SU-DHL-6 (cell line): ENCODE data around the gene GAPVD1.

Experiments used
- H2AFZ ChIP-seq: fragments of 200-600 bp; sonication (generic); 2 replicates; pipeline ENCODE4 v1.6.1; 2014; ENCODE audit warnings: low read depth, mild to moderate bottlenecking, moderate library complexity, mixed read lengths, antibody characterized with exemption, low read length; ENCODE audit not compliant: severe bottlenecking
- H3F3A ChIP-seq: fragments of 200-600 bp; shearing (Covaris generic); 2 replicates; pipeline ENCODE4 v1.6.0; 2016; ENCODE audit warnings: antibody characterized with exemption, mild to moderate bottlenecking; ENCODE audit not compliant: insufficient read depth
- H3K27ac ChIP-seq: fragments of 200-600 bp; sonication (generic); 2 replicates; pipeline ENCODE4 v1.5.1; 2016; ENCODE audit warnings: low read depth, mild to moderate bottlenecking, low read length, moderate library complexity, mixed read lengths
- H3K27me3 ChIP-seq: fragments of 200-600 bp; sonication (generic), shearing (Covaris generic); 2 replicates; pipeline ENCODE4 v1.6.0; 2014; ENCODE audit warnings: mild to moderate bottlenecking, low read length
- H3K36me3 ChIP-seq: fragments of 200-600 bp; sonication (generic); 2 replicates; pipeline ENCODE4 v1.6.1; 2014; ENCODE audit warnings: mild to moderate bottlenecking, low read length, mixed read lengths
- H3K4me2 ChIP-seq: fragments of 300-600, 200-600 bp; shearing (Covaris generic), sonication (generic); 2 replicates; pipeline ENCODE4 v1.6.0; 2014; ENCODE audit warnings: low read length, low read depth, mild to moderate bottlenecking; ENCODE audit not compliant: poor library complexity, severe bottlenecking
- H3K4me3 ChIP-seq: fragments of 200-600 bp; sonication (generic); 2 replicates; pipeline ENCODE4 v1.5.1; 2014; ENCODE audit warnings: antibody characterized with exemption, low read length, mild to moderate bottlenecking, mixed read lengths; ENCODE audit not compliant: insufficient read depth, poor library complexity, severe bottlenecking
- H3K79me2 ChIP-seq: fragments of 200-600 bp; sonication (generic); 2 replicates; pipeline ENCODE4 v1.6.1; 2014; ENCODE audit warnings: mild to moderate bottlenecking, low read length, moderate library complexity; ENCODE audit not compliant: insufficient read depth
- H3K9ac ChIP-seq: fragments of 200-600 bp; sonication (generic); 2 replicates; pipeline ENCODE4 v1.7.0; 2014; ENCODE audit warnings: mild to moderate bottlenecking, low read length
- H3K9me2 ChIP-seq: fragments of 200-600 bp; sonication (generic); replicated peaks from 2 replicates; pipeline ENCODE4 v1.6.1; 2014; ENCODE audit warnings: low read length; ENCODE audit not compliant: insufficient read depth
- H3K9me3 ChIP-seq: fragments of 200-600 bp; sonication (generic); 2 replicates; pipeline ENCODE4 v1.6.1; 2014; ENCODE audit warnings: low read length, mixed read lengths; ENCODE audit not compliant: insufficient read depth
- H4K20me1 ChIP-seq: fragments of 200-600 bp; sonication (generic); 2 replicates; pipeline ENCODE4 v1.6.1; 2014; ENCODE audit warnings: low read depth, mild to moderate bottlenecking, antibody characterized with exemption, low read length, moderate library complexity, mixed read lengths
- EZH2phosphoT487 ChIP-seq: fragments of 200-600 bp; sonication (generic), shearing (Covaris generic); conservative IDR thresholded peaks from 2 replicates; pipeline ENCODE4 v1.6.1; 2018; ENCODE audit warnings: mild to moderate bottlenecking, antibody characterized with exemption, low read length, moderate library complexity, mixed read lengths
- TF ChIP-seq, protein P1 (sequence below): fragments of 200-600 bp; sonication (generic); IDR thresholded peaks from one replicate; pipeline ENCODE4 v1.5.1; 2017; ENCODE audit warnings: antibody characterized with exemption, mild to moderate bottlenecking, low read length, moderate library complexity; ENCODE audit not compliant: insufficient read depth, poor library complexity, severe bottlenecking

Gene GAPVD1

GRCh38 chr9:125330587-125330986 is 69.0 kb downstream of the GAPVD1 start:
- no peak overlapping the region for H3K9ac ChIP-seq
- H3K4me3 ChIP-seq: no peak overlapping the region
- H3K79me2 ChIP-seq: no peaks in the 10 kb centered on the region
- H3K4me2 ChIP-seq: no peak overlapping the region
- no peaks in the 10 kb centered on the region for H3K9me3 ChIP-seq
- no peaks in the 10 kb centered on the region for H4K20me1 ChIP-seq
- H3F3A ChIP-seq: peaks cover 3% of the 10 kb centered on the region; the same call in 1 of the 2 replicates
- no peak overlapping the region for H3K27ac ChIP-seq
- peaks cover 30% of the 10 kb centered on the region; the same call in 1 of the 2 replicates for H3K36me3 ChIP-seq
- H3K27me3 ChIP-seq: no peaks in the 10 kb centered on the region
- no peak overlapping the region for H2AFZ ChIP-seq
- no peaks in the 10 kb centered on the region for H3K9me2 ChIP-seq
- no peak for TF ChIP-seq EZH2phosphoT487
- TF ChIP-seq, protein P1, sequence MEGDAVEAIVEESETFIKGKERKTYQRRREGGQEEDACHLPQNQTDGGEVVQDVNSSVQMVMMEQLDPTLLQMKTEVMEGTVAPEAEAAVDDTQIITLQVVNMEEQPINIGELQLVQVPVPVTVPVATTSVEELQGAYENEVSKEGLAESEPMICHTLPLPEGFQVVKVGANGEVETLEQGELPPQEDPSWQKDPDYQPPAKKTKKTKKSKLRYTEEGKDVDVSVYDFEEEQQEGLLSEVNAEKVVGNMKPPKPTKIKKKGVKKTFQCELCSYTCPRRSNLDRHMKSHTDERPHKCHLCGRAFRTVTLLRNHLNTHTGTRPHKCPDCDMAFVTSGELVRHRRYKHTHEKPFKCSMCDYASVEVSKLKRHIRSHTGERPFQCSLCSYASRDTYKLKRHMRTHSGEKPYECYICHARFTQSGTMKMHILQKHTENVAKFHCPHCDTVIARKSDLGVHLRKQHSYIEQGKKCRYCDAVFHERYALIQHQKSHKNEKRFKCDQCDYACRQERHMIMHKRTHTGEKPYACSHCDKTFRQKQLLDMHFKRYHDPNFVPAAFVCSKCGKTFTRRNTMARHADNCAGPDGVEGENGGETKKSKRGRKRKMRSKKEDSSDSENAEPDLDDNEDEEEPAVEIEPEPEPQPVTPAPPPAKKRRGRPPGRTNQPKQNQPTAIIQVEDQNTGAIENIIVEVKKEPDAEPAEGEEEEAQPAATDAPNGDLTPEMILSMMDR: no peak

GRCh38 chr9:125332527-125332926 is 70.9 kb downstream of the GAPVD1 start:
- H4K20me1 ChIP-seq: no peaks in the 10 kb centered on the region
- no peaks in the 10 kb centered on the region for H3F3A ChIP-seq
- TF ChIP-seq, protein P1: no peak
- no peak for TF ChIP-seq EZH2phosphoT487
- no peaks in the 10 kb centered on the region for H3K9me3 ChIP-seq
- H3K9me2 ChIP-seq: no peaks in the 10 kb centered on the region
- H3K27ac ChIP-seq: no peak overlapping the region
- no peaks in the 10 kb centered on the region for H3K79me2 ChIP-seq
- no peak overlapping the region for H2AFZ ChIP-seq
- no peak overlapping the region for H3K9ac ChIP-seq
- H3K36me3 ChIP-seq: peaks cover 24% of the 10 kb centered on the region; the same call in 1 of the 2 replicates
- no peak overlapping the region for H3K4me2 ChIP-seq
- no peak overlapping the region for H3K4me3 ChIP-seq
- no peaks in the 10 kb centered on the region for H3K27me3 ChIP-seq

DNA sequence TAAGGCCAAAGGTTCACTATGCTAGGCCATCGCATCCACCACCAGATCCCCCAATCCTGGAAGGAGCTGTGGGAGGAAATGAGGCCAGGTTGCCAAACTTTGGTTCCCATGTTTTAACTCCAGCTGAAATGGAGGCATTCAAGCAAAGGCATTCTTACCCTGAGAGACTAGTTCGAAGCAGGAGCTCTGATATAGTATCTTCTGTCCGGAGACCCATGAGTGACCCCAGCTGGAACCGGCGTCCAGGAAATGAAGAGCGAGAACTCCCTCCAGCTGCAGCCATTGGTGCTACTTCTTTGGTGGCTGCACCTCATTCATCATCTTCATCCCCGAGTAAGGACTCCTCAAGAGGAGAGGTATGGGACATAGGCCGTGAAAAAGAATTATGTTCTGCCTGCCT is 75.6 kb downstream of the GAPVD1 start:
- Histone ChIP-seq H3K4me3 (no peak overlapping the region), H3K36me3 (peaks cover 24% of the 10 kb centered on the region; the same call in 1 of the 2 replicates), H3K9me2 (no peaks in the 10 kb centered on the region), H3K27ac (no peak overlapping the region), H3K9ac (no peak overlapping the region), H3K4me2 (no peak overlapping the region), H4K20me1 (no peaks in the 10 kb centered on the region), H3F3A (no peaks in the 10 kb centered on the region), H3K27me3 (no peaks in the 10 kb centered on the region), H3K79me2 (no peaks in the 10 kb centered on the region), H2AFZ (no peak overlapping the region), H3K9me3 (no peaks in the 10 kb centered on the region)
- no peak for TF ChIP-seq EZH2phosphoT487
- TF ChIP-seq, protein P1: no peak

DNA sequence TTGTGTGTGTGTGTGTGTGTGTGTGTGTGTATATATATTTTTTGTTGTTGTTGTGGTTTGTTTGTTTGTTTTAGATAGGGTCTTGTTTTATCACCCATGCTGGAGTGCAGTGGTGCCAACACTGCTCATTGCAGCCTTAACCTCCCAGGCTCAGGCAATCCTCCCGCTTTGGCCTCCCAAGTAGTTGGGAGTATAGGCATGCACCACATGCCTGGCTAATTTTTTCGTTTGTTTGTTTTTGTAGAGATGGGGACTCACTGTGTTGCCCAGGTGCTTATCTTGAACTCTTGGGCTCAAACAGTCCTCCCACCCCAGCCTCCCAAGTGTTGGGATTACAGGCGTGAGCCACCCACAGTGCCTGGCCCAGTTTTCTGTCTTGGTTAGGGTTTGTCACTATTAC is 77.3 kb downstream of the GAPVD1 start:
- H3K9me2 ChIP-seq: no peaks in the 10 kb centered on the region
- H3K27me3 ChIP-seq: no peaks in the 10 kb centered on the region
- H3K9ac ChIP-seq: no peak overlapping the region
- no peaks in the 10 kb centered on the region for H3F3A ChIP-seq
- TF ChIP-seq EZH2phosphoT487: no peak
- TF ChIP-seq, protein P1: no peak
- no peaks in the 10 kb centered on the region for H3K9me3 ChIP-seq
- no peaks in the 10 kb centered on the region for H4K20me1 ChIP-seq
- no peak overlapping the region for H3K4me3 ChIP-seq
- H3K79me2 ChIP-seq: no peaks in the 10 kb centered on the region
- H3K4me2 ChIP-seq: no peak overlapping the region
- H2AFZ ChIP-seq: no peak overlapping the region
- peaks cover 19% of the 10 kb centered on the region; the same call in 1 of the 2 replicates for H3K36me3 ChIP-seq
- no peak overlapping the region for H3K27ac ChIP-seq
